Heart right ventricle (tissue), 16 donors: ENCODE data around the gene EPC2. TPM values are rescaled to one million over a fixed set of nuclear protein-coding genes. Genes with fewer than 3 reads are reported as not detected.
"Not testable (repeated sequence)": the region's sequence is repeated elsewhere in the genome, so short reads cannot be mapped to it uniquely, and the experiment has no call there.

Source experiments
- ATAC-seq, 8 donors: fragments of 200-7000 bp; cut with Tn5 transposase; one replicate each; pipeline ENCODE4 v1.9.1; 2020; ENCODE audit warnings: mild to moderate bottlenecking in 8 of 8, moderate library complexity in 8 of 8, moderate number of reproducible peaks in 1 of 8
- DNase-seq, 2 donors: peaks; one replicate each; pipeline ENCODE4 v3.0.0-alpha.2; 2020
- H3K27ac ChIP-seq, 10 donors: fragments of 200-600 bp; sonication (generic) in 2 of 10; one replicate each; pipeline versions ENCODE4 v1.5.0 to v1.8.0; 2020 to 2022; ENCODE audit warnings: mild to moderate bottlenecking in 3 of 10
- H3K27me3 ChIP-seq, 7 donors: fragments of 200-600 bp; one replicate each; pipeline ENCODE4 v1.8.0; 2021 to 2022; ENCODE audit warnings: mild to moderate bottlenecking in 2 of 7
- H3K36me3 ChIP-seq, 9 donors: fragments of 200-600 bp; sonication (generic) in 1 of 9; one replicate each; pipeline versions ENCODE4 v1.5.0 to v1.8.0; 2020 to 2022; ENCODE audit warnings: mild to moderate bottlenecking in 2 of 9
- H3K4me1 ChIP-seq, 9 donors: fragments of 200-600 bp; sonication (generic) in 1 of 9; one replicate each; pipeline versions ENCODE4 v1.5.0 to v1.8.0; 2020 to 2022; ENCODE audit warnings: mild to moderate bottlenecking in 4 of 9
- H3K4me3 ChIP-seq, 10 donors: fragments of 200-600 bp; sonication (generic) in 2 of 10; one replicate each; pipeline versions ENCODE4 v1.5.0 to v1.8.0; 2020 to 2022; ENCODE audit warnings: mild to moderate bottlenecking in 7 of 10, moderate library complexity in 2 of 10
- H3K9me3 ChIP-seq, 11 donors: fragments of 200-600 bp in 10 of 11; sonication (generic) in 2 of 11; one replicate each; pipeline versions ENCODE4 v1.5.0 to v1.8.0; 2013 to 2022; ENCODE audit warnings: mild to moderate bottlenecking in 2 of 11, control low read depth in 1 of 11, moderate library complexity in 1 of 11
- WGBS, 2 donors: extraction: QIAGEN DNeasy Blood & Tissue Kit; methylation state at CpG; one replicate each; pipeline ENCODE4 v1.1.7; 2013; ENCODE audit warnings: inconsistent platforms in 1 of 2; 5-methylcytosine and 5-hydroxymethylcytosine counted together
- intact Hi-C, 10 donors: fragments of 100-400 bp; cut with DNase I; formaldehyde crosslinking; loops; one replicate each; pipeline versions ENCODE4 v1.11.1 to v1.14.2; 2022
- polyA plus RNA-seq, 2 donors: library from polyadenylated mRNA; stranded (reverse); fragments of 200-250 nt; gene quantifications; one replicate each; pipeline ENCODE4 v1.2.3, GENCODE V29; 2013
- total RNA-seq, 10 donors: library from RNA; stranded (reverse); fragmentation: NEBNext Ultra II Directional in 3 of 10; extraction: Animal tissue kit (Norgen Biotek cat#: 25700) in 3 of 10; gene quantifications; one replicate each; pipeline versions ENCODE4 v1.2.1 to v1.2.4, GENCODE V29; 2021 to 2023
- TF ChIP-seq, protein P1 (sequence below), 9 donors: fragments of 200-600 bp; sonication (generic) in 2 of 9; IDR thresholded peaks; one replicate each; pipeline versions ENCODE4 v1.5.0 to v1.8.0; 2021 to 2022; ENCODE audit warnings: antibody characterized with exemption in 9 of 9, mild to moderate bottlenecking in 5 of 9, moderate library complexity in 1 of 9
- donor health status: Arrhythmogenic right ventricular cardiomyopathy.
- donor health status: ischemic (EF 13 %, LVEDD 7.1; RV severe dilation, severe dysfunction).
- donor health status: healthy with polysubstance abuse.
- donor health status: DM: no; HTN: yes; CAD: no.
- donor health status: DM: no; HTN: no; CAD: no.
- donor health status: ischemic (EF 25% LVEDD 6.9; RV normal size, moderate dysfunction).
- donor health status: ischemic (EF 25% LVEDD 5.7; RV mildly dilated, moderate dysfunction).
- donor health status: healthy.
- donor health status: DM: yes; HTN: yes; CAD: no.
- donor health status: Ischemic cardiomyopathy.
- donor health status: ischemic (EF 35%, LVEDD 5.7; RV mildly dilated, moderate dysfunction).
- donor health status: nonischemic (EF 11% LVEDD 7.7; RV severe dilation, severe dysfunction).
- donor health status: DM: yes; HTN: yes; CAD: no.
- donor health status: PGD.
- donor health status: ischemic (EF 29% LVEDD 5.4; RV normal size, mild dysfunction).
- donor health status: nonischemic (EF 23%, LVEDD 6.1; RV moderate dilation, normal function).

The EPC2 gene
- total and polyA plus RNA-seq, 12 donors = 5.5 to 28.8 (median 20.9) TPM

DNA sequence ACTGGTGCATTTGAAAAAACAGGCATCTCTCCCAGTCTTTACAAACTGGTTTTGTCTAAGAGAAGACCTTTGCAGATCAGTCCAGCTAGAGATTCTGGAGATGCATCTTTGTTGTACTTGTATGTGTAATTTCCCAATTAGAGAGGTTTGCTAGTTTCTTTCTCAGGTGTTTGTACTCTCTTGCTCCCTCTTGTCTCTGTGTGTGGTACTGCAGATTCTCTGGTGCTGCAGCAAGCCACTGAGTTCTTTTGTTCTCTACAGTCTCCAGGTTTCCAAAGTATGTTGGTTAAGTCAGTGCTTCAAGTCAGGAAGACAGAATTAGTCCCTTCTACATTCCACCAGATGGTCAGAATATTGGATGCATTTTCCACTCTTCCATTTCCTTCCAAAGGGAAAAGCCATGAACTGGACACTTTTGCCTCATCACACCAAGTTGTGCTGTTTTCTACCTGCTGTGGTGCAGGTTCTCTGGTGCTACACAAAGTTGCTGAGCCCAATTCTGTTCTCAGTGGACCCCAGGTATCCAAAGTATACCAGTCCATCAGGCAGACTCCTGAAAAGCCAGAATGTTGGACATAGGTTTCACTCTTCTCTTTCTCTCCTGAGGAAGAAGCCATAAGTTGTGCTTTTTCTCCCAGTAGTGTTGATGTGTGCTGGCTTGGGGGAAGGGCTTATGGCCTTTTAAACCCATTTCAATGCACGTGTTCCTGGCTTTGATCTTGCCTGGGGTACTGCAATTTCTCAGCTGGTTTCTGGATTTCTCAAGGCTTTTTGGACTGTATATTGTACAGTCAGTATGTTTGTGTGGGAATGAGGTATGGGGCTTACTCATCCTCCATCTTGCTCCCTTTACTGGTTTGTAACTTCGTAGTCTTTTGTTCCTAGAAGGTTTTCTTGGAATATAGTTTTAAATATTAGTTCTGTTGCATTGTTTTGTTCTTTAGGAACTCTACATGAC, 29.8 kb downstream of the EPC2 start:
- ATAC-seq = no peak
- Histone ChIP-seq H3K4me1 (peaks cover 9 to 54% (median 30%) of the 10 kb centered on the region in 9 donors), H3K36me3 (no peaks in the 10 kb centered on the region), H3K27ac (no peak overlapping the region), H3K9me3 (peaks cover 0 to 17% (median 0%) of the 10 kb centered on the region in 11 donors), H3K27me3 (no peaks in the 10 kb centered on the region), H3K4me3 (no peak overlapping the region)
- TF ChIP-seq, protein P1, sequence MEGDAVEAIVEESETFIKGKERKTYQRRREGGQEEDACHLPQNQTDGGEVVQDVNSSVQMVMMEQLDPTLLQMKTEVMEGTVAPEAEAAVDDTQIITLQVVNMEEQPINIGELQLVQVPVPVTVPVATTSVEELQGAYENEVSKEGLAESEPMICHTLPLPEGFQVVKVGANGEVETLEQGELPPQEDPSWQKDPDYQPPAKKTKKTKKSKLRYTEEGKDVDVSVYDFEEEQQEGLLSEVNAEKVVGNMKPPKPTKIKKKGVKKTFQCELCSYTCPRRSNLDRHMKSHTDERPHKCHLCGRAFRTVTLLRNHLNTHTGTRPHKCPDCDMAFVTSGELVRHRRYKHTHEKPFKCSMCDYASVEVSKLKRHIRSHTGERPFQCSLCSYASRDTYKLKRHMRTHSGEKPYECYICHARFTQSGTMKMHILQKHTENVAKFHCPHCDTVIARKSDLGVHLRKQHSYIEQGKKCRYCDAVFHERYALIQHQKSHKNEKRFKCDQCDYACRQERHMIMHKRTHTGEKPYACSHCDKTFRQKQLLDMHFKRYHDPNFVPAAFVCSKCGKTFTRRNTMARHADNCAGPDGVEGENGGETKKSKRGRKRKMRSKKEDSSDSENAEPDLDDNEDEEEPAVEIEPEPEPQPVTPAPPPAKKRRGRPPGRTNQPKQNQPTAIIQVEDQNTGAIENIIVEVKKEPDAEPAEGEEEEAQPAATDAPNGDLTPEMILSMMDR (IDR thresholded peaks at IDR 0.05) = peak in 7 of 9 donors; percentile 16 to 63 (median 37)
- 69 to 70% methylated on average over 2 of the region's 2 CpGs for WGBS, 2 donors
- intact Hi-C loops = no loop called here
- DNase-seq = no peak

DNA sequence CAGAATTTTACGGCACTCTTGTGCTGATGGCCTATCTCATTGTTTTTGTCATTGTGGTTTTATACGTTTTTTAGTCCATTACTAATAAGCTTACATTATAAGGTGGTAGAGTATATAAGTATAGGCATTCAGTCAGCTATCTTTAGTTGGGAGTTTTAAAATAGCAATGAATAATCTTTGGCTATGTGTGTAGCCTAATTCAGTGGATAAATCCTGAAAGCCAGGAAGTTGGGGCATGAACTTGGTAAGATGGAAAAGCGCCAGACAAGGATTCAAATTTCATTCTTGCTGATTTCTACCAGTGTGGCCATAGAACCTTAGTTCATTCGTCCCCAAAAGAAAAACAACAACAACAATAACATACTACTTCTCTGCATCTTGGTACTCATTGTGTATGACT, 31.2 kb downstream of the EPC2 start:
- Histone ChIP-seq H3K4me1 (peaks cover 9 to 50% (median 36%) of the 10 kb centered on the region in 9 donors), H3K4me3 (no peak overlapping the region), H3K27me3 (no peaks in the 10 kb centered on the region), H3K9me3 (peaks cover 0 to 17% (median 0%) of the 10 kb centered on the region in 11 donors), H3K36me3 (no peaks in the 10 kb centered on the region), H3K27ac (no peak overlapping the region)
- TF ChIP-seq, protein P1 (IDR thresholded peaks at IDR 0.05) = no peak
- DNase-seq (no peak), ATAC-seq (peak in 2 of 8 donors; percentile 26 to 35)
- intact Hi-C loops = no loop called here
- 50 to 55% methylated on average over 4 of the region's 4 CpGs for WGBS, 2 donors

DNA sequence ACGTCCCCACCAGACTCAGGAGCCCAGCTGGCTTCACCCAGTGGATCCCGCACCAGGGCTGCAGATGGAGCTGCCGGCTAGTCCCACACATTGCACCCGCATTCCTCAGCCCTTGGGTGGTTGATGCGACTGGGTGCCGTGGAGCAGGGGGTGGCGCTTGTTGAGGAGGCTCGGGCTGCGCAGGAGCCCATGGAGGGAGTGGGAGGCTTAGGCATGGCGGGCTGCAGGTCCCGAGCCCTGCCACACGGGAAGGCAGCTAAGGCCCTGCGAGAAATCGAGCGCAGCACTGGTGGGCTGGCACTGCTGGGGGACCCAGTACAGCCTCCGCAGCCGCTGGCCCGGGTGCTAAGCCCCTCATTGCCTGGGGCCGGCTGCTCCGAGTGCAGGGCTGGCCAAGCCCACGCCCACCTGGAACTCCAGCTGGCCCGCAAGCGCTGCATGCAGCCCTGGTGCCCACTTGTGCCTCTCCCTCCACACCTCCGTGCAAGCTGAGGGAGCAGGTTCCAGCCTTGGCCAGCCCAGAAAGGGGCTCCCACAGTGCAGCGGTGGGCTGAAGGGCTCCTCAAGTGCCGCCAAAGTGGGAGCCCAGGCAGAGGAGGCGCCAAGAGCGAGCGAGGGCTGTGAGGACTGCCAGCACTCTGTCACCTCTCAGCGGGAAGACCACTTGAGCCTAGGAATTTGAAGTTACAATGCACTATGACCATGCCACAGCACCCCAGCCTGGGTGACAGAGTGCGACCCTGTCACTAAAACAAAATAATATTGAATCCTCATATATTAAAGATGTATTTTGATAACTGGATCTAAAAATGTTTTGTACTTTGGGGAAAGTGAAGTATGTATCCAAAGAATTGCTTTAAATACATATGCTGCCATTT, 34.0 kb downstream of the EPC2 start:
- H3K4me3 ChIP-seq, DNase-seq, intact Hi-C loops, H3K9me3 ChIP-seq, H3K27me3 ChIP-seq, H3K36me3 ChIP-seq, H3K27ac ChIP-seq: not testable (repeated sequence)
- peak in 1 of 8 donors; percentile 65 for ATAC-seq
- peaks cover 9 to 49% (median 37%) of the 10 kb centered on the region in 9 donors for H3K4me1 ChIP-seq
- WGBS, 2 donors = 91 to 95% methylated on average over 30 to 31 of the region's 31 CpGs

DNA sequence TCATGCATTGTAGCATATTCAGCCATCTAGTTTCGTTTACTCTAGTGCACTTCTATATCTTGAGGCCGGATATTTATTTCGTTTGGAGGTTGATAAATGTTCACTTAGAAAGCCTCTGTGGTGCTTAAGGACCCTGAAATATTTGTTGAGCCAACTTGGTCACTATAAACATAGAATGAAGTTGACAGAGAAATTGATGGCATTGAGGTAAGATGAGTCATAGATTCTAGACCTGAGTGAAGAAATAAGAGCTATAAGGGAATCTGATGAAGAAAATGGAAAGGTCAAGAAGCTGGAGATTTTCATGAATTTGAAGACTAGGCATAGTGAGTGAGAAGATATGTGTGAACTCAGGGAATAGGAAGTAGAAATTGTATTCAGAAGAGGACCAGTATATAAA, 35.9 kb downstream of the EPC2 start:
- intact Hi-C loops = no loop called here
- H3K4me1 ChIP-seq = peaks cover 3 to 32% (median 21%) of the 10 kb centered on the region in 9 donors
- no peak overlapping the region for H3K4me3 ChIP-seq
- ATAC-seq = no peak
- H3K27ac ChIP-seq = no peak overlapping the region
- no peaks in the 10 kb centered on the region for H3K36me3 ChIP-seq
- no peak for DNase-seq
- H3K9me3 ChIP-seq = peaks cover 0 to 6% (median 0%) of the 10 kb centered on the region in 11 donors
- TF ChIP-seq, protein P1 (IDR thresholded peaks at IDR 0.05) = no peak
- WGBS, 2 donors = 66 to 70% methylated on average over 3 of the region's 3 CpGs
- no peaks in the 10 kb centered on the region for H3K27me3 ChIP-seq
